AG09319 (cell line): Measurements from ENCODE around the gene BLMH.

Experiments
- DNase-seq: peaks from one replicate; pipeline ENCODE4 v3.0.0-alpha.2; 2010; ENCODE audit warnings: low read depth; ENCODE audit errors: extremely low read depth
- TF ChIP-seq, protein P1 (sequence below): IDR thresholded peaks from 2 replicates; pipeline ENCODE4 v1.5.1; 2011; ENCODE audit warnings: low read depth, mild to moderate bottlenecking, inconsistent platforms, low read length, moderate library complexity

BLMH gene

DNA sequence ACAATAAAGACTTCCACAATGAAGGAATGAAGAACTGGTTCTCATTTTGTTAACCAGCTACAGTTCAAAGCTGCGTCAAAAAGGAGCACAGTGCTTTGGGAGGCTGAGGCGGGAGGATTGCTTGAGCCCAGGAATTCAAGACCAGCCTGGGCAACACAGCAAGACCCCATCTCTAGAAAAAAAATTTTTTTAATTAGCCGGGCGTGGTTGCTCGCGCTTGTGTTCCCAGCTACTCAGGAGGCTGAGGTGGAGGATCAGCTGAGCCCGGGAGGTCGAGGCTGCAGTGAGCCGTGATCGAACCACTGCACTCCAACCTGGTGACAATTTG lies 55.5 kb downstream of the BLMH start:
- TF ChIP-seq, protein P1, sequence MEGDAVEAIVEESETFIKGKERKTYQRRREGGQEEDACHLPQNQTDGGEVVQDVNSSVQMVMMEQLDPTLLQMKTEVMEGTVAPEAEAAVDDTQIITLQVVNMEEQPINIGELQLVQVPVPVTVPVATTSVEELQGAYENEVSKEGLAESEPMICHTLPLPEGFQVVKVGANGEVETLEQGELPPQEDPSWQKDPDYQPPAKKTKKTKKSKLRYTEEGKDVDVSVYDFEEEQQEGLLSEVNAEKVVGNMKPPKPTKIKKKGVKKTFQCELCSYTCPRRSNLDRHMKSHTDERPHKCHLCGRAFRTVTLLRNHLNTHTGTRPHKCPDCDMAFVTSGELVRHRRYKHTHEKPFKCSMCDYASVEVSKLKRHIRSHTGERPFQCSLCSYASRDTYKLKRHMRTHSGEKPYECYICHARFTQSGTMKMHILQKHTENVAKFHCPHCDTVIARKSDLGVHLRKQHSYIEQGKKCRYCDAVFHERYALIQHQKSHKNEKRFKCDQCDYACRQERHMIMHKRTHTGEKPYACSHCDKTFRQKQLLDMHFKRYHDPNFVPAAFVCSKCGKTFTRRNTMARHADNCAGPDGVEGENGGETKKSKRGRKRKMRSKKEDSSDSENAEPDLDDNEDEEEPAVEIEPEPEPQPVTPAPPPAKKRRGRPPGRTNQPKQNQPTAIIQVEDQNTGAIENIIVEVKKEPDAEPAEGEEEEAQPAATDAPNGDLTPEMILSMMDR = no peak
- DNase-seq = no peak

DNA sequence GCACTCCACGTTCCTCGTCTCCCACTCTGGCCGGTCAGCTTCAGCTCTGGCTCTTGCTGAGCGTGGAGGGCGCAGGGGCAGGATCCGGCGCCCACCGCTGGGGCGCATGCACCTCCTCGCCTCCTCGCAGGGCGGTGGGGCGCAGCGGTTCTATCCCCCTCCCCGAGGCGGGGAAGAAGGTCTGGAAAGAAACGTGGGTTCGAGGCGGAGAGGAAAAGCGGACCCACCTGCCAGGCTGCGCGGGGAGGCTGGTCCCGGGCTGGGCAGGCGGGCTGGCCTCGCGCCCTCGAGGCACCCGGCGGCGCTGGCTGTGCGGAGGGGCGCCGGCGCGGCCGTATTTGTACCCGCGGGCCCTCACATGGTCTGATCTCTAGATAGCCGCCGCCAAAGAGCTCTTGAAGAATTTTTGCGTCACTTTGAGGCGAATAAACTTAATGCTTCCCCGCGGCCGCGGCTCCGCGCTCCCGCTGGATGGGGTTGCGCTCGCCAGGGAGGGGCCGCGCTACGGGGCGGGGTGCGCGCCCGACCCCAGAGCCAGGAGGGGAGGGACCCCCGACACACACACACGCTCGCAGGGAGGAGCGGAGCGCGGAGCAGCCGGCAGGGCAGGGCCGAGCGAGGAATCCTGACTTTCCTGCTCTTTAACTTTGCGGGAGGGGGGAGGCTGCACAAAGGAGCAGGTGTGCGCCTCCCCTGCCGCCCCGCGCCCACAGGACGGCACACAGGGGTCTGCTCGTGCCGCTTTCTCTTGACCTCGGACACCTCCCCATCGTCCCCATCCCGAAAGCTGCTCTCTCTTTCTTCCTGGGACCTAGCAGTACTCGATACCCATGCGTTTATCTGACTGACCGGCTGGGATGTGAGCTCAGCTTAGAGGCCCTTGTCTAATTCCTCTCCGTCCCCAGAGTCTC lies 56.1 kb downstream of the BLMH start, which contains the start of gene SLC6A4:
Gene SLC6A4 (minus strand): TSS at position 312 of the 911 bp plus-strand sequence. CDS start 13,739 bp downstream, outside the sequence.
- no peak for DNase-seq
- TF ChIP-seq, protein P1 = no peak

DNA sequence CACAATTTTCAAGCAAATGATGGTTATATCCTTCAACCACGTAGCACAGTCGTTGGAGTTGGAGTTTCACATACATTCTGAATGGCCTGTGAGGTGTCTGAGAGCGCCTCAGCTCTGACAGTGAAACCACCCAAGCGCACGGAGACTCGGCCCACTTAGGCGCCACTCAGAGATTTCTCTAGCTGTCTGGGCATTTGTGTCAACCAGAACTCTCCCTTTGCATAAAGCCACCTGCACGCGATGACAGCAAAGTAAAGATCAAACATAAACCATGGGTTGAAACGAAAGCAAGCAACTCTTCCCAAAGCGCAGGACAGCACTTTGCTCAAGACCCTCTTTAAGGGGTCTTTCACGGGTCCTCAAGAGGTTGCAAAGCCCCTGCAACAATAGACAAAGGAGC lies 56.8 kb downstream of the BLMH start:
- DNase-seq = no peak
- TF ChIP-seq, protein P1 = no peak

DNA sequence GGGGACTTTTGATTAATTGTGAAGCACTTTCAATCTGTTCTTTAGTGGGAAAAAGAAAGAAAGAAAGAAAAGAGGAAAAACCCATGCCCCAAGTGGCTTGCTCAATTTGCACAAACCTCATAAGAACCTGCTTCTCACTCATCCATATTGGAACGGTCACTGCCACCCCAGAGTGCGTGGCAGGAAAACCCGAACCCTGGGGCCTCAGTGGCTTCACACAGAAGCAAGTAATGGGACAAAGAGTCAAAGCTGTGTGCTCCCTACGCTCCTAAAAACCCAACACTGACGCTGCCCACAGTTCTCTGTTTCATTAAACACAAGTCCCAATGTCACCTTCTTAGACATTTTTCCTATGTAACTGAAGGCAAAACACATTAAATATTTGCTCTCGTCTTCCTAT lies 57.4 kb downstream of the BLMH start:
- TF ChIP-seq, protein P1 = no peak
- DNase-seq = no peak

DNA sequence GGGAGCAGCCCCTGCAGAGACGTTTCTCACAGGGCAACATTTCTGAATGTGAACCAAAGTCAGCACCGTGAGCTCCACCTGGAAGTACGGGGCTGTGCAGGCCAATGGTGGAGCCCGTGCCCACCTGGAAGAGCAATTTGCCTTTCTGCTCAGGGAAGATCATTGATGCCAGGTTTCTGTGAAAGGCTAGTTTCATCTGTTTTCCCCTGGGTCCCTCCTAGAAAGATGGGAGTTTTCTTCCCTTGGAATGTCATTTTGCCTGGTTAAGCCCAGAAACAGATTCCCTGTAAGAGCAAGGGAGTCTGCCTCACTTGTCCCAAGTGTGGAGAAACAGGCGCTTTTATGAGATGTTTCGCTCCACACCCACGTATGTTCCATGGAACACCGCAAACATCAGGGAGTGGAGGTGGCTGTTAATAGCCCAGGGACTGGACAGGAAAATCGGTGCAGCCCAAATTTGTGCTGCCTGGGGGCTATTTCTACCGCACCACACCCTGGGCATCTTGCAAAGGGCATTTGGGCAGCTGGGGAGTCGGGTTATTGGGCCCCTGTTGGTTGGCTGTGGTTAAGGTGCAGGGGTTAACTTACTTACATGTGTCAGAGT lies 58.8 kb downstream of the BLMH start:
- no peak for DNase-seq
- TF ChIP-seq, protein P1 = no peak

DNA sequence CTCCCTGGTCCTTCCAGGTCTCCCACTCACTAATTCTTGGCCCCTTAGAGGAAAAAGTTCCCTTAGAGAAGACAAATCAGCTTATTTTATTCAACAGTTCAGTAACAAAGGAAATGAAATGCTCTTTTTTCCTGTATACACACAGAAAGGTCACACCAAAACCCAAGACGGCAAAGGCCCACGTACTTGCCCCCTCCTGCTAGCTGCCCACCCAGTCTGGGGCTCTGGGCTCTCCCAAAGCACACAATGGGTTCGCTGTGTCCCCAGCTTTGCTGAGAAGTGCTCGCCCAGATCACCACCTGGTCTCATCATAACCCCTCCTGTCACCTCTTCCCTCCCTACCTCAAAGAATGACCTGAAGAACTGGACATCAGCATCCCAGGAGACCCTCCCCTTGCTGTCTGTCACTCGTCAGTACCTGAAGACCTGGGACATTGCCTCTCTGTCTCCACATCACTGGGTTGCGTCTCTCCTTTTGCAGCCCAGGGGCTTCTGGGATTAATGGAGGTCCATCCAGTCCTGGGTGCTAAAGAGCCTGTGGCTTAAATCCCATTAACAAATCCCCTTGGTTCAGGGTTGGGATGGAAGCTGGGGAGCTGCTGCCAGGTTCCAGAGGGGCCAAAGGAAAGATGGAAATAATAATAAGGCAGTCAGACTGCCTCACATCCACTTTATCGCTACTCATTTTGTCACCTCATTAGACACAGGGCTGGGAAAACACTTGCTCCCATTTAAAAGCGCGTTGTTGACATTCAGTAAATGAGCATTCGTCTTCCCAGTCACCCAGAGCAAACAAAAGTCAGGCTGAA lies 59.5 kb downstream of the BLMH start:
- no peak for DNase-seq
- TF ChIP-seq, protein P1 = no peak
